Umbilical cord (tissue), 2 donors: ENCODE measurements around the gene DRAXIN. TPM values are rescaled to one million over a fixed set of nuclear protein-coding genes. Genes with fewer than 3 reads are reported as not detected.

Experiments used
- DNase-seq: peaks from one replicate; pipeline ENCODE4 v3.0.0-alpha.2; 2015; ENCODE audit warnings: low spot score
- total RNA-seq: library from RNA; depleted of rRNA; stranded (reverse); fragments of >200 nt; gene quantifications from one replicate; pipeline ENCODE4 v1.2.3, GENCODE V29; 2014; ENCODE audit warnings: low replicate concordance; ENCODE audit not compliant: insufficient read depth

Gene DRAXIN
- total RNA-seq, 1 donor from 2014 or later: 1.4 TPM

GRCh38 chr1:11708554-11709350 is 17.2 kb downstream of the DRAXIN start:
- no peak for DNase-seq

GRCh38 chr1:11711490-11711889 is 20.0 kb downstream of the DRAXIN start:
- no peak for DNase-seq

GRCh38 chr1:11712285-11712684 is 20.8 kb downstream of the DRAXIN start:
- no peak for DNase-seq

DNA sequence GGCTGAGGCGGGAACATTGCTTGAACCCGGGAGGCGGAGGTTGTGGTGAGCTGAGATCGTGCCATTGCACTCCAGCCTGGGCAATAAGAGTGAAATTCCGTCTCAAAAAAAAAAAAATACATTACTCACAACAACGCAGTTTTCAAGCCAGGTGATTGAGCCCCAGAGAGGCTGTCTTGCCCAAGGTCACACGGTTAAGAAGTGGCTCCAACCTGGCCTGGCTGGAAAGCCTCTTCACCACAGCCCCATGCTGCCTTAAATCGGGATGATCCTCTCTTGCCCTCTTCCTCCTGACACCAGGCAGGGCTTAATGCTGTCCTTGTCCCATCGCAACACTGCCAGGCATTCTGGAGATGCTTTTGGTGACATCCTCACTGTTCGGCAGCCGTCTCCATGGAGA is 21.6 kb downstream of the DRAXIN start:
- no peak for DNase-seq

DNA sequence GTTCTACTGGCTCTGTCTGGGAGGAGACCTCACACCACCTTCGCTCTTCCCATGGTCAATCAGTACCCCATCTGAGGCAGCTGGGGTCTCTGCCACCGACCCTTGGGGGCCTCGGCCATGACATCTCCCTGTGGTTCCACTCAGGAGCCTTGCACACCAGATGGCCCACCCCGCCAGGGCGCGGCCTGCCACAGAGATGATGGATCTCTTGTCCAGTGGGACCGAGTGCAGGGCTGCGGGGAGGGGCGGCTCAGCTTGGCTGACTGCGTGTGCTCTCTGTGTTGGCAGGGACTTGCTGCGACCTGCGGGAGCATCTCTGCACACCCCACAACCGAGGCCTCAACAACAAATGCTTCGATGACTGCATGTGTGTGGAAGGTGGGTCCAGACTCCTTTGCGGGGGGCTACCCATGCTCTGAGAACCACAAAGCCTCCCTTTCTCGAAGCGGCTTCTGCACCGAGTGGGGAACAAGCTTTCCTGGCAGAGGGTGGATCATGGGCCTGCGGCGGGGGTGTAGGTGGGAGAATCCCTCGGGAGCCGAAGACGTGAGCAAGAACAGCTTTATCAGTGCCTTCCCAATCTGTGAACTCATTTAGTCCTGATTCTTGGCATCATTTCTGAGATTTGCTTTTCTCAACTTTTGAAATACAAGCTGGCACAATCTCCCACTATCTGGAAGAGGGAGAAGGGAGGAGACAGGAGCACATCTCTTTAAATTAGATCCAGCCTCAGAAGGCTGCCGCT is 23.5 kb downstream of the DRAXIN start:
- no peak for DNase-seq

GRCh38 chr1:11719313-11720032 is 28.0 kb downstream of the DRAXIN start:
- DNase-seq: peak; percentile 67

GRCh38 chr1:11720033-11720376 is 28.5 kb downstream of the DRAXIN start:
- no peak for DNase-seq

GRCh38 chr1:11720525-11720924 is 29.0 kb downstream of the DRAXIN start:
- no peak for DNase-seq

DNA sequence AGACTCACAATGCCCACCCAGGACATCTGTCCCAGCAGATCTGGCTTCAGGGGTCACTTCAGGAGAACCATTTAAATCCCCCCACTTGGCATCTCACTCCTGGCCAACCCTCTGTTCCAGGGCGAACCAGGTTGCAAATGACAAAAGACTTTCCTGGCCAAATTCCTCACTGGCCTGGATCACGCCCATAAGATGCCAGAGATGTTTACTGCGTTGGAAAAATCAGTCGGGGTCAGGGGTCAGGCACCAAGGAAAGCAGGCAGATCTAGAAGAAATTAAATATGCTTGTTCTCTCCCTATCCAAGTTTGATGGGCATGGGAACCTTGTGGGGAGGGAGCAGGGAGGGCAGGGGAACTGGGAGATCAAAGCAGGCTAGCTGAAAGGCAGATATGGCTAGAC is 29.8 kb downstream of the DRAXIN start:
- no peak for DNase-seq

- DNase-seq: no peak
These were observed 31.0 kb downstream of the DRAXIN start for GRCh38 chr1:11722538-11722937.

- DNase-seq: no peak
These were observed 34.1 kb downstream of the DRAXIN start for GRCh38 chr1:11725616-11726015.

- DNase-seq: no peak
These were observed 35.6 kb downstream of the DRAXIN start for GRCh38 chr1:11727119-11727518.

- DNase-seq: no peak
These were observed 36.8 kb downstream of the DRAXIN start for GRCh38 chr1:11728126-11728806.

DNA sequence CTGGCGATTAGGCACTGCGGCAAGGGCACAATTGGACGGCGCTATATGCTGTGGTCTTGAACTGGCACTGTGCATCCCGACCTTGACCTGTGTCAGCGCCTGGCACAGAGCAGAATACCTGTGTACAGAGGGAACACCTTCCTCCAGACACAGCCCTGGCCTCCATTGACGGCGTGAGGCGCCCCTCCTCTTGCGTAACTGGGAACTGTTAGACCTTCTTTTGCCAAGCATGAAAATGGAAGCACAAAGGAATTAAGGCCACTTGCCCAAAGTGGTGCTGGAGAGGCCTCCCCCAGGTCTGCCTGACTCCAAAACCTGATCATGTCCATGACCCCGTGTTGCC is 37.6 kb downstream of the DRAXIN start:
- no peak for DNase-seq

GRCh38 chr1:11729498-11730428 is 38.3 kb downstream of the DRAXIN start:
- peak; percentile 20 for DNase-seq

GRCh38 chr1:11730429-11730891 is 39.0 kb downstream of the DRAXIN start:
- peak; percentile 65 for DNase-seq

- DNase-seq: peak; percentile 83
These were observed 40.3 kb downstream of the DRAXIN start for GRCh38 chr1:11731691-11732283.

- no peak for DNase-seq
These were observed 41.8 kb downstream of the DRAXIN start for GRCh38 chr1:11733306-11733705.

GRCh38 chr1:11735531-11735853 is 44.0 kb downstream of the DRAXIN start:
- DNase-seq: no peak
